GM21367 (cell line): ENCODE data around the gene SLC25A10.

Source experiments
- ATAC-seq: cut with Tn5 transposase; IDR thresholded peaks from one replicate; pipeline ENCODE4 v1.9.1; 2021; ENCODE audit not compliant: unreplicated experiment

Gene SLC25A10

GRCh38 chr17:81741594-81742452 lies 29.7 kb downstream of the SLC25A10 start:
- no peak for ATAC-seq
